ENCODE results near the gene CD37.
"Not testable (repeated sequence)": the region's sequence is repeated elsewhere in the genome, so short reads cannot be mapped to it uniquely, and the experiment has no call there.

The CD37 gene

DNA sequence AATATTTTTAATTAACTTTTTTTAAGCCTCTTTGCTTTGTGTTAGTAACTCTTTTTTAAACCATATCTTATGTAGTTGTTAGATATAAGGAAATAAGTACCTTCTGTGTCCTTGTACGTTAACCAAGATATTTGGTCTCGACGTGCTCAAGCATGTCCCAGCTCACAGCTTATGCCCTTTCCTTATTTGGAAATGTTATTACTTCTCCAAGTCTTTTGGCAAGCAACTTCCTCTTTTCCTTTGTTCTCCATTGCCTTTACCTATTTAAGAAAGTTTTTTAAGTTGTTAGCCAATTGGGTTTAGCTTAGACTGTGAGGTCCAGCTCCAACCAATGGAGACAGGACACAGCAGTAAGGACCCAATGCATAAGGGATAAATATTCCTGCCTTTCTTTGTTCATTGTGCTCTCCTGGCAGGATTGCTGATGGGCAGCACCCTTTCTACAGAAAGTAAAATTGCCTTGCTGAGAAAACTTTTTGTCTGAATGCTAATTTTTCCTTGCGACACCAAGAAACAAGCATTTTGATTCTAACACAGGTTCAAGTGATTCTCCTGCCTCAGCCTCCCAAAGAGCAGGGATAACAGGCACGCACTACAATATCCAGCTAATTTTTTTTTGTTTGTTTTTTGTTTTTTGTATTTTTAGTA is 33.6 kb downstream of the CD37 start:
- TF ChIP-seq, protein P1, sequence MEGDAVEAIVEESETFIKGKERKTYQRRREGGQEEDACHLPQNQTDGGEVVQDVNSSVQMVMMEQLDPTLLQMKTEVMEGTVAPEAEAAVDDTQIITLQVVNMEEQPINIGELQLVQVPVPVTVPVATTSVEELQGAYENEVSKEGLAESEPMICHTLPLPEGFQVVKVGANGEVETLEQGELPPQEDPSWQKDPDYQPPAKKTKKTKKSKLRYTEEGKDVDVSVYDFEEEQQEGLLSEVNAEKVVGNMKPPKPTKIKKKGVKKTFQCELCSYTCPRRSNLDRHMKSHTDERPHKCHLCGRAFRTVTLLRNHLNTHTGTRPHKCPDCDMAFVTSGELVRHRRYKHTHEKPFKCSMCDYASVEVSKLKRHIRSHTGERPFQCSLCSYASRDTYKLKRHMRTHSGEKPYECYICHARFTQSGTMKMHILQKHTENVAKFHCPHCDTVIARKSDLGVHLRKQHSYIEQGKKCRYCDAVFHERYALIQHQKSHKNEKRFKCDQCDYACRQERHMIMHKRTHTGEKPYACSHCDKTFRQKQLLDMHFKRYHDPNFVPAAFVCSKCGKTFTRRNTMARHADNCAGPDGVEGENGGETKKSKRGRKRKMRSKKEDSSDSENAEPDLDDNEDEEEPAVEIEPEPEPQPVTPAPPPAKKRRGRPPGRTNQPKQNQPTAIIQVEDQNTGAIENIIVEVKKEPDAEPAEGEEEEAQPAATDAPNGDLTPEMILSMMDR (IDR thresholded peaks at IDR 0.05; ENCODE audit: low read length, missing control alignments): no peak
- no peak for DNase-seq (ENCODE audit: low read depth)
- H3K4me3 ChIP-seq (replicated peaks; ENCODE audit: low read depth, low read length): no peak overlapping the region

DNA sequence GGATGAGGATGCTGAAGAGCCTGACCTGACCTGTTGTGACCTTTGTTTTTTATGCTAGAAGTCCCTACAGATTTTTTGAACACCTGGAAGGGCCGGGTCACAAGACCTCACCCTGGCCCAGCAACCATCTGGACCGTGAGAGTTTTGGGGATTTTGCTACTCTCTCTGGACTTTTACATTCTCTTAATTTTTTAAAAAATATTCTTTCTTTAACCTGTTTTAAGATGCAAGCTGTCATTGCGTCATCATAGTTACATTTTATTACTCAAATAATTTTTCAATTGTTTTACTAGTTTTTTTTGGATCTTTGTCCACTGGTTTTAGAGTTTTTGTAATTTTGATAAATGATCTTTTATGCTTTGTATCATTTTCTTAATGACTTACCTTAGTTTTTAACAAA is 36.0 kb downstream of the CD37 start:
- DNase-seq (ENCODE audit: low read depth): no peak
- H3K4me3 ChIP-seq (replicated peaks; ENCODE audit: low read depth, low read length): no peak overlapping the region
- TF ChIP-seq, protein P1 (IDR thresholded peaks at IDR 0.05; ENCODE audit: low read length, missing control alignments): no peak

DNA sequence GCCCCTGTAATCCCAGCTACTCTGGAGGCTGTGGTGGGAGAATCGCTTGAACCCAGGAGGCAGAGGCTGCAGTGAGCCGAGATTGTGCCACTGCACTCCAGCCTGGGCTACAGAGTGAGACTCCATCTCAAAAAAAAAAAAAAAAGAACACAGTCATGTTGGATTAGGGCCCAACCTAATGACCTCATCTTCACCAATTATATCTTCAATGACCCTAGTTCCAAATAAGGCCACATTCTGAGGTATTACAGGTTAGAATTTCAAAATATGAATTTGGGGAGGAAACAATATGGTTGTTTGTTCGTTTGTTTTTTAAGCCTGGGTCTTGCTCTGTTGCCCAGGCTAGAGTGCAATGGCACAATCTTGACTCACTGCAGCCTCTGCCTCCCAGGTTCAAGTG is 38.0 kb downstream of the CD37 start:
- DNase-seq (ENCODE audit: low read depth); H3K4me3 ChIP-seq (replicated peaks; ENCODE audit: low read depth, low read length): not testable (repeated sequence)

DNA sequence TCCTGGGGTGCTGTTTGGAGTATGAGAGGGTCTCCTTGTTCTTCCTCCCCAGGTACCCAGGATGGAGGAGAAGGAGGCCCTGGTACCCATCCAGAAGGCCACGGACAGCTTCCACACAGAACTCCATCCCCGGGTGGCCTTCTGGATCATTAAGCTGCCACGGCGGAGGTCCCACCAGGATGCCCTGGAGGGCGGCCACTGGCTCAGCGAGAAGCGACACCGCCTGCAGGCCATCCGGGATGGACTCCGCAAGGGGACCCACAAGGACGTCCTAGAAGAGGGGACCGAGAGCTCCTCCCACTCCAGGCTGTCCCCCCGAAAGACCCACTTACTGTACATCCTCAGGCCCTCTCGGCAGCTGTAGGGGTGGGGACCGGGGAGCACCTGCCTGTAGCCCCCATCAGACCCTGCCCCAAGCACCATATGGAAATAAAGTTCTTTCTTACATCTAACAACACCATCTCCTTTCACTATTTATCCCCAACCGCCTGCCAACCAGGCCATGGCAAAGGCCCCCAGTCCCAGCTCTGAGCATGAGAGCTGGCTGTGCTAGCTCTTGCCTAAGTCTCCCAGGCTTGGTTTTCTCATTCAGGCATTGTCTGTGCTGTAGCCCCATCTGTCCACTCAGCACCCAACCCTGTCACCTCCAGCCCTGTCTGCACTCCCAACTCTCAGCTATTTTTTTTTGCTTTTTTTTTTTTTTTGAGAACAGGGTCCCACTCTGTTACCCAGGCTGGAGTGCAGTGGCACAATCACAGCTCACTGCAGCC is 39.6 kb downstream of the CD37 start:
- DNase-seq (ENCODE audit: low read depth): no peak
- TF ChIP-seq, protein P1 (IDR thresholded peaks at IDR 0.05; ENCODE audit: low read length, missing control alignments): no peak
- H3K4me3 ChIP-seq (replicated peaks; ENCODE audit: low read depth, low read length): no peak overlapping the region

DNA sequence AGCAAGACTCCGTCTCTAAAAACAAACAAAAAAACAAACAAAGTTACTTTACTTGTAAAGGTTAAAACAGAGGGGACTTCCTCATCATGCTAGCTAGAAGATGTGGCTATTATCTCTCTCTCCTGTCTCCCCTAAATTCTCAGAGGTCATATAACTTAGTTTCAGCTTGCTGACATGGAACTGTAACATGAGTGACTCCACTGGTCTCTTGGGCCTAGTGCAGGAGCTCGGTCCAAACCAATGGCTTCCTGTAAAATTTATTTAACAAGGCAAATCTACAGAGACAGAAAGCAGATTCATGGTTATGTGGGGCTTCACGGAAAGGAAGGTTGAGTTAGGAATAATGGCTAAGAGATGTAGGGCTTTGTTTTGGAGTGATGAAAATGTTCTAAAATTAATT is 43.3 kb downstream of the CD37 start:
- no peak overlapping the region for H3K4me3 ChIP-seq (replicated peaks; ENCODE audit: low read depth, low read length)
- TF ChIP-seq, protein P1 (IDR thresholded peaks at IDR 0.05; ENCODE audit: low read length, missing control alignments): no peak

DNA sequence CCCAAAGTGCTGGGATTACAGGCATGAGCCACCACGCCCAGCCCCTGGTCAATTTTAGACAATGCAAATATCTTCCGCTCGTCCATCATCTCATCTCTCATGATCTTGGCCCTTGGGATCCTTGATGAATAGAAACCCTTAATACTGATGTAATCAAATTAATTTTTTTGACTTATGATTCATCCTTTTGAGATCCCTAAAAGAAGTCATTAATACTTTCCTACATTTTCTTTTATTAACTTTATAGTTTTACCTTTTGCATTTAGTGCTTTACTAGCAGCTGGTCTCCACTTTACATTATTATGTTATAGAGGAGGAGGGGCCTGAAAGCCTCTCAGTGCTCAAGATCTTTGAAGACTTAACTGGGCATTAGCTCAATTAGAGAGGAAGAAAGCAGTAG is 45.2 kb downstream of the CD37 start:
- DNase-seq (ENCODE audit: low read depth): no peak
- TF ChIP-seq, protein P1 (IDR thresholded peaks at IDR 0.05; ENCODE audit: low read length, missing control alignments): no peak
- H3K4me3 ChIP-seq (replicated peaks; ENCODE audit: low read depth, low read length): no peak overlapping the region

More for the DNA sequence above, 43.3 kb downstream of the CD37 start:
- no peak for DNase-seq (ENCODE audit: low read depth)

DNA sequence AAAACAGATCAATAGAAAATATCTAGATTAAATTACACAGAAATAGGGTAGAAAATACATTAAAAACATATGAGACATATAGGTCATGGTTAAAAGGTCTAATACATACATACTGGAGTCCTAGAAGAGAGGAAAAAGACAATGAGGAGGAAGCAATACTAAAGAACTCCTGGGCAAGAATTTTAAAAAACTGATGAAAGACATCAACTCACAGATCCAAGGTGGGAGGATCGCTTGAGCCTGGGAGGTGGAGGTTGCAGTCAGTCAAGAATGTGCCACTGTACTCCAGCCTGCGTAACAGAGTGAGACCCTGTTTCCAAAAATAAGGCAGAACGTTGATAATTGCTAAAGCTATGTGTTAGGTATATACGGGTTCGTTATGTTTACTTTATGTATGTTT is 47.4 kb downstream of the CD37 start:
- TF ChIP-seq, protein P1 (IDR thresholded peaks at IDR 0.05; ENCODE audit: low read length, missing control alignments): no peak
- no peak overlapping the region for H3K4me3 ChIP-seq (replicated peaks; ENCODE audit: low read depth, low read length)
- DNase-seq (ENCODE audit: low read depth): no peak

All from fibroblast of pulmonary artery (primary cell).